GM18907 (cell line): ENCODE data around the gene PLAGL2.
"Not testable (repeated sequence)": the region's sequence is repeated elsewhere in the genome, so short reads cannot be mapped to it uniquely, and the experiment has no call there.

Source experiments
- ATAC-seq: cut with Tn5 transposase; IDR thresholded peaks from one replicate; pipeline ENCODE4 v1.9.1; 2021; ENCODE audit warnings: mild to moderate bottlenecking, moderate library complexity; ENCODE audit not compliant: unreplicated experiment

The PLAGL2 gene

GRCh38 chr20:32207626-32208498 lies at the start of gene PLAGL2, which contains the start of gene POFUT1:
TSS of gene PLAGL2 (minus strand) at chr20:32207743. CDS start at chr20:32202178, 5,565 bp downstream.
TSS of gene POFUT1 (plus strand) at chr20:32207880. CDS start at chr20:32207942, 62 bp downstream.
- peak; percentile 88 for ATAC-seq

- no peak for ATAC-seq
Observed at GRCh38 chr20:32252189-32252588, 44.6 kb upstream of the PLAGL2 start.

GRCh38 chr20:32251470-32251869 lies 43.9 kb upstream of the PLAGL2 start:
- ATAC-seq, result no peak

GRCh38 chr20:32249030-32249738 lies 41.6 kb upstream of the PLAGL2 start:
- no peak for ATAC-seq

GRCh38 chr20:32248043-32248442 lies 40.5 kb upstream of the PLAGL2 start:
- ATAC-seq, result no peak

GRCh38 chr20:32246208-32246607 lies 38.7 kb upstream of the PLAGL2 start:
- ATAC-seq, result not testable (repeated sequence)

- no peak for ATAC-seq
Observed at GRCh38 chr20:32244959-32245358, 37.4 kb upstream of the PLAGL2 start.

GRCh38 chr20:32244150-32244823 lies 36.7 kb upstream of the PLAGL2 start:
- no peak for ATAC-seq

- no peak for ATAC-seq
Observed at GRCh38 chr20:32241807-32242206, 34.3 kb upstream of the PLAGL2 start.

- ATAC-seq, result no peak
Observed at GRCh38 chr20:32240205-32240604, 32.7 kb upstream of the PLAGL2 start.

GRCh38 chr20:32238483-32239425 lies 31.2 kb upstream of the PLAGL2 start:
- no peak for ATAC-seq

- ATAC-seq, result no peak
Observed at GRCh38 chr20:32237419-32237818, 29.9 kb upstream of the PLAGL2 start.

GRCh38 chr20:32236819-32237218 lies 29.3 kb upstream of the PLAGL2 start:
- no peak for ATAC-seq

- no peak for ATAC-seq
Observed at GRCh38 chr20:32236048-32236533, 28.5 kb upstream of the PLAGL2 start.

- ATAC-seq, result no peak
Observed at GRCh38 chr20:32235331-32236047, 27.9 kb upstream of the PLAGL2 start.

- ATAC-seq, result no peak
Observed at GRCh38 chr20:32234135-32234808, 26.7 kb upstream of the PLAGL2 start.

GRCh38 chr20:32233286-32233685 lies 25.7 kb upstream of the PLAGL2 start:
- ATAC-seq, result no peak

- no peak for ATAC-seq
Observed at GRCh38 chr20:32232326-32232886, 24.9 kb upstream of the PLAGL2 start.

GRCh38 chr20:32231847-32232246 lies 24.3 kb upstream of the PLAGL2 start:
- no peak for ATAC-seq
